ENCODE results near the gene SLC4A11. TPM values are rescaled to one million over a fixed set of nuclear protein-coding genes. Genes with fewer than 3 reads are reported as not detected.

The SLC4A11 gene
- total RNA-seq, 1 experiment from 2014 or later: 5.7 TPM

- ChIA-PET CTCF (interaction anchor here (0.6 to 1.8 kb wide), 2 partner anchors 14 to 15 kb away, joined by 4 to 6 read pairs; no protein-coding TSS in a partner anchor), POLR2A (interaction anchor here (0.5 to 1.3 kb wide), 2 partner anchors 14 to 250 kb away, joined by 3 read pairs; no protein-coding TSS in a partner anchor)
- Mint-ChIP-seq H3K9me3 (ENCODE audit: unreplicated experiment) (no peaks in the 10 kb centered on the region), H3K27me3 (ENCODE audit: insufficient read depth, unreplicated experiment) (no peaks in the 10 kb centered on the region), H3K4me3 (ENCODE audit: unreplicated experiment) (no peak overlapping the region), H3K27ac (ENCODE audit: low read depth, unreplicated experiment) (no peak overlapping the region), H3K36me3 (ENCODE audit: insufficient read depth, unreplicated experiment) (no peaks in the 10 kb centered on the region), H3K4me1 (ENCODE audit: insufficient read depth, unreplicated experiment) (peaks cover 20% of the 10 kb centered on the region)
- BruUV-seq (replicated peaks): no TSS peak
- TF ChIP-seq CTCF (IDR thresholded peaks at IDR 0.05; ENCODE audit: unreplicated experiment): no peak
- DNase-seq (ENCODE audit: unreplicated experiment): no peak
- intact Hi-C loops (cut with micrococcal nuclease): no loop called here
Measured at GRCh38 chr20:3233131-3233990, 5.6 kb downstream of the SLC4A11 start.

- Mint-ChIP-seq H3K4me1 (ENCODE audit: insufficient read depth, unreplicated experiment) (peaks cover 20% of the 10 kb centered on the region), H3K27ac (ENCODE audit: low read depth, unreplicated experiment) (no peak overlapping the region), H3K27me3 (ENCODE audit: insufficient read depth, unreplicated experiment) (no peaks in the 10 kb centered on the region), H3K36me3 (ENCODE audit: insufficient read depth, unreplicated experiment) (peaks cover 5% of the 10 kb centered on the region), H3K9me3 (ENCODE audit: unreplicated experiment) (no peaks in the 10 kb centered on the region), H3K4me3 (ENCODE audit: unreplicated experiment) (no peak overlapping the region)
- no peak for DNase-seq (ENCODE audit: unreplicated experiment)
- intact Hi-C loops (cut with micrococcal nuclease): no loop called here
- CTCF ChIA-PET: interaction anchor here (0.6 to 1.8 kb wide), 3 partner anchors 8 to 711 kb away, joined by 3 to 6 read pairs (median 5); no protein-coding TSS in a partner anchor
- no TSS peak for BruUV-seq (replicated peaks)
- POLR2A ChIA-PET: interaction anchor here (1.0 to 1.3 kb wide), 3 partner anchors 9 to 22 kb away, joined by 3 read pairs; no protein-coding TSS in a partner anchor
- TF ChIP-seq CTCF (IDR thresholded peaks at IDR 0.05; ENCODE audit: unreplicated experiment): no peak
Measured at GRCh38 chr20:3231889-3232588, 7.0 kb downstream of the SLC4A11 start.

GRCh38 chr20:3231116-3231515, 7.9 kb downstream of the SLC4A11 start:
- no TSS peak for BruUV-seq (replicated peaks)
- Mint-ChIP-seq H3K27ac (ENCODE audit: low read depth, unreplicated experiment) (no peak overlapping the region), H3K9me3 (ENCODE audit: unreplicated experiment) (no peaks in the 10 kb centered on the region), H3K4me1 (ENCODE audit: insufficient read depth, unreplicated experiment) (peaks cover 12% of the 10 kb centered on the region), H3K27me3 (ENCODE audit: insufficient read depth, unreplicated experiment) (no peaks in the 10 kb centered on the region), H3K36me3 (ENCODE audit: insufficient read depth, unreplicated experiment) (peaks cover 7% of the 10 kb centered on the region), H3K4me3 (ENCODE audit: unreplicated experiment) (no peak overlapping the region)
- POLR2A ChIA-PET: no interaction called here
- intact Hi-C loops (cut with micrococcal nuclease): no loop called here
- no peak for DNase-seq (ENCODE audit: unreplicated experiment)
- CTCF ChIA-PET: interaction anchor here (0.6 kb wide), 1 partner anchor 12 kb away, joined by 3 read pairs; no protein-coding TSS in a partner anchor
- no peak for TF ChIP-seq CTCF (IDR thresholded peaks at IDR 0.05; ENCODE audit: unreplicated experiment)

- intact Hi-C loops (cut with micrococcal nuclease): no loop called here
- H3K27me3 Mint-ChIP-seq (ENCODE audit: insufficient read depth, unreplicated experiment): no peaks in the 10 kb centered on the region
Measured at GRCh38 chr20:3229798-3230197, 9.2 kb downstream of the SLC4A11 start.

More at GRCh38 chr20:3229798-3230197, 9.2 kb downstream of the SLC4A11 start:
- ChIA-PET CTCF (no interaction called here), POLR2A (no interaction called here)
- no peak for TF ChIP-seq CTCF (IDR thresholded peaks at IDR 0.05; ENCODE audit: unreplicated experiment)
- Mint-ChIP-seq H3K4me3 (ENCODE audit: unreplicated experiment) (no peak overlapping the region), H3K36me3 (ENCODE audit: insufficient read depth, unreplicated experiment) (peaks cover 7% of the 10 kb centered on the region), H3K27ac (ENCODE audit: low read depth, unreplicated experiment) (no peak overlapping the region), H3K4me1 (ENCODE audit: insufficient read depth, unreplicated experiment) (no peaks in the 10 kb centered on the region), H3K9me3 (ENCODE audit: unreplicated experiment) (no peaks in the 10 kb centered on the region)
- no peak for DNase-seq (ENCODE audit: unreplicated experiment)
- BruUV-seq (replicated peaks): no TSS peak
